ENCODE data around the gene CTNNA3. TPM values are rescaled to one million over a fixed set of nuclear protein-coding genes. Genes with fewer than 3 reads are reported as not detected.

CTNNA3 gene
- total and polyA plus RNA-seq, 2 donors from 2014 or later: 0.45 to 0.72 TPM

- intact Hi-C loops (cut with DNase I): no loop called here
- FAIRE-seq: no peak
- Histone ChIP-seq H3K4me1 (ENCODE audit: control insufficient read depth in 2 of 3, insufficient read depth in 2 of 3, low read depth in 1 of 3, low read length in 3 of 3) (no peaks in the 10 kb centered on the region), H3K9me3 (ENCODE audit: control insufficient read depth in 2 of 3, insufficient read depth in 1 of 3, low read length in 3 of 3) (no peaks in the 10 kb centered on the region), H3K27me3 (ENCODE audit: control insufficient read depth, insufficient read depth, low read length) (no peaks in the 10 kb centered on the region), H3K36me3 (ENCODE audit: control insufficient read depth in 2 of 3, insufficient read depth in 3 of 3, low read length in 3 of 3) (no peaks in the 10 kb centered on the region), H3K9ac (ENCODE audit: low read length in 3 of 3) (no peak overlapping the region), H3K4me3 (ENCODE audit: low read length in 3 of 3) (no peak overlapping the region), H3K27ac (ENCODE audit: low read depth in 2 of 2, low read length in 2 of 2) (no peak overlapping the region)
- TF ChIP-seq CTCF (IDR thresholded peaks at IDR 0.05; ENCODE audit: borderline replicate concordance, extremely low read depth, insufficient read depth): peak; percentile 5
- DNase-seq: peak in 2 of 5 donors; percentile 13 to 17
These were observed 1068.8 kb downstream of the CTNNA3 start for GRCh38 chr10:66627156-66627555.

- intact Hi-C loops (cut with DNase I): no loop called here
- no peak for TF ChIP-seq CTCF (IDR thresholded peaks at IDR 0.05; ENCODE audit: borderline replicate concordance, extremely low read depth, insufficient read depth)
- Histone ChIP-seq H3K27ac (ENCODE audit: low read depth in 2 of 2, low read length in 2 of 2) (no peak overlapping the region), H3K27me3 (ENCODE audit: control insufficient read depth, insufficient read depth, low read length) (no peaks in the 10 kb centered on the region), H3K36me3 (ENCODE audit: control insufficient read depth in 2 of 3, insufficient read depth in 3 of 3, low read length in 3 of 3) (no peaks in the 10 kb centered on the region), H3K4me3 (ENCODE audit: low read length in 3 of 3) (no peak overlapping the region), H3K9ac (ENCODE audit: low read length in 3 of 3) (no peak overlapping the region), H3K9me3 (ENCODE audit: control insufficient read depth in 2 of 3, insufficient read depth in 1 of 3, low read length in 3 of 3) (no peaks in the 10 kb centered on the region), H3K4me1 (ENCODE audit: control insufficient read depth in 2 of 3, insufficient read depth in 2 of 3, low read depth in 1 of 3, low read length in 3 of 3) (no peaks in the 10 kb centered on the region)
- peak in 1 of 5 donors; percentile 13 for DNase-seq
- FAIRE-seq: no peak
These were observed 1070.0 kb downstream of the CTNNA3 start for GRCh38 chr10:66625709-66626590.

GRCh38 chr10:66622050-66622449 is 1073.9 kb downstream of the CTNNA3 start:
- no peak for DNase-seq
- Histone ChIP-seq H3K36me3 (ENCODE audit: control insufficient read depth in 2 of 3, insufficient read depth in 3 of 3, low read length in 3 of 3) (no peaks in the 10 kb centered on the region), H3K4me3 (ENCODE audit: low read length in 3 of 3) (no peak overlapping the region), H3K27ac (ENCODE audit: low read depth in 2 of 2, low read length in 2 of 2) (no peak overlapping the region), H3K4me1 (ENCODE audit: control insufficient read depth in 2 of 3, insufficient read depth in 2 of 3, low read depth in 1 of 3, low read length in 3 of 3) (no peaks in the 10 kb centered on the region), H3K9me3 (ENCODE audit: control insufficient read depth in 2 of 3, insufficient read depth in 1 of 3, low read length in 3 of 3) (no peaks in the 10 kb centered on the region), H3K9ac (ENCODE audit: low read length in 3 of 3) (no peak overlapping the region), H3K27me3 (ENCODE audit: control insufficient read depth, insufficient read depth, low read length) (no peaks in the 10 kb centered on the region)
- intact Hi-C loops (cut with DNase I): no loop called here
- FAIRE-seq: no peak
- no peak for TF ChIP-seq CTCF (IDR thresholded peaks at IDR 0.05; ENCODE audit: borderline replicate concordance, extremely low read depth, insufficient read depth)

Data from kidney (tissue), 14 donors.